Prostate gland (tissue), 2 donors: ENCODE data around the gene APOL4.

Experiments
- CTCF ChIP-seq, 4 experiments: fragments of 200-600 bp in 2 of 4; fragments of 450-650 bp in 2 of 4; sonication (generic) in 2 of 4; IDR thresholded peaks; 1 replicate in 3 of 4; 2 replicates in 1 of 4; pipeline ENCODE4 v1.5.1; 2016 to 2019; ENCODE audit warnings: antibody characterized with exemption in 4 of 4, mild to moderate bottlenecking in 2 of 4, moderate library complexity in 2 of 4
- POLR2A ChIP-seq: fragments of 450-650 bp; IDR thresholded peaks from one replicate; pipeline ENCODE4 v1.6.1; 2016; ENCODE audit warnings: antibody characterized with exemption, mild to moderate bottlenecking
- POLR2AphosphoS5 ChIP-seq: sonication (generic); formaldehyde crosslinking; IDR thresholded peaks from one replicate; pipeline ENCODE4 v1.6.1; 2017; ENCODE audit warnings: antibody characterized with exemption

GRCh38 chr22:36226189-36226588 is 24.6 kb upstream of the APOL4 start:
- TF ChIP-seq CTCF (IDR thresholded peaks at IDR 0.05) (no peak), POLR2AphosphoS5 (no peak), POLR2A (no peak)
